ENCODE data around the gene CCNT2.

DNA sequence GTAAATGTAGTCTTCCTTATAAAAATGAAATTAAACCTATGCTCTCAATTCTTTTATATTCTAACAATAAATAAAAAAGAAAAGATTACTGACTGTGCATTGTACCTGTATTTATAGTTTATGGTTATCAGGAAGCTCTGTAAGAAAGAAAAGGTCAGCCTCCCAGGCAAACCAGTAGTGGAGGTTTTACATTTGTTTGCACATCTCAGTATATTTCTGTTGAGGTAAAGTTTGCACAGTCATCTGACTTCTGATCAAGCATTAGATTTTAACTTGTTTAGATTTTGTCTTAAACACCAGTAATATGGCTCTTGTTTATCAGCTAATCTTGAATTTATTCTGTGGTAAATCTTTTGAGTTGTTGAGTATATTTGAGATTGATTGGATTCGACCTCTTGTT, 37.1 kb downstream of the CCNT2 start:
- TF ChIP-seq, protein P1, sequence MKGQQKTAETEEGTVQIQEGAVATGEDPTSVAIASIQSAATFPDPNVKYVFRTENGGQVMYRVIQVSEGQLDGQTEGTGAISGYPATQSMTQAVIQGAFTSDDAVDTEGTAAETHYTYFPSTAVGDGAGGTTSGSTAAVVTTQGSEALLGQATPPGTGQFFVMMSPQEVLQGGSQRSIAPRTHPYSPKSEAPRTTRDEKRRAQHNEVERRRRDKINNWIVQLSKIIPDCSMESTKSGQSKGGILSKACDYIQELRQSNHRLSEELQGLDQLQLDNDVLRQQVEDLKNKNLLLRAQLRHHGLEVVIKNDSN (CRISPR knock-in tag; IDR thresholded peaks at IDR 0.05) = no peak
- TF ChIP-seq, protein P2, sequence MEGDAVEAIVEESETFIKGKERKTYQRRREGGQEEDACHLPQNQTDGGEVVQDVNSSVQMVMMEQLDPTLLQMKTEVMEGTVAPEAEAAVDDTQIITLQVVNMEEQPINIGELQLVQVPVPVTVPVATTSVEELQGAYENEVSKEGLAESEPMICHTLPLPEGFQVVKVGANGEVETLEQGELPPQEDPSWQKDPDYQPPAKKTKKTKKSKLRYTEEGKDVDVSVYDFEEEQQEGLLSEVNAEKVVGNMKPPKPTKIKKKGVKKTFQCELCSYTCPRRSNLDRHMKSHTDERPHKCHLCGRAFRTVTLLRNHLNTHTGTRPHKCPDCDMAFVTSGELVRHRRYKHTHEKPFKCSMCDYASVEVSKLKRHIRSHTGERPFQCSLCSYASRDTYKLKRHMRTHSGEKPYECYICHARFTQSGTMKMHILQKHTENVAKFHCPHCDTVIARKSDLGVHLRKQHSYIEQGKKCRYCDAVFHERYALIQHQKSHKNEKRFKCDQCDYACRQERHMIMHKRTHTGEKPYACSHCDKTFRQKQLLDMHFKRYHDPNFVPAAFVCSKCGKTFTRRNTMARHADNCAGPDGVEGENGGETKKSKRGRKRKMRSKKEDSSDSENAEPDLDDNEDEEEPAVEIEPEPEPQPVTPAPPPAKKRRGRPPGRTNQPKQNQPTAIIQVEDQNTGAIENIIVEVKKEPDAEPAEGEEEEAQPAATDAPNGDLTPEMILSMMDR (IDR thresholded peaks at IDR 0.05) = no peak
- TF ChIP-seq NFYB (CRISPR knock-in tag; conservative IDR thresholded peaks at IDR 0.05; ENCODE audit: low read depth) = no peak
- TF ChIP-seq SP1 (CRISPR knock-in tag; conservative IDR thresholded peaks at IDR 0.05) = no peak
- TF ChIP-seq MXD4 (CRISPR knock-in tag; IDR thresholded peaks at IDR 0.05; ENCODE audit: borderline replicate concordance) = no peak
